Neural progenitor cell (in vitro differentiated cells): ENCODE data around the gene THSD1. TPM values are rescaled to one million over a fixed set of nuclear protein-coding genes. Genes with fewer than 3 reads are reported as not detected.
"Not testable (repeated sequence)": the region's sequence is repeated elsewhere in the genome, so short reads cannot be mapped to it uniquely, and the experiment has no call there.

Experiments used
- DNase-seq: peaks from one replicate; pipeline ENCODE4 v3.0.0-alpha.2; 2016; ENCODE audit warnings: low spot score
- H2AFZ ChIP-seq: fragments of 200-600 bp; sonication (generic); replicated peaks from 2 replicates; pipeline ENCODE4 v1.6.1; 2016; ENCODE audit warnings: antibody characterized with exemption
- H3F3A ChIP-seq: fragments of 200-600 bp; sonication (generic); 2 replicates; pipeline ENCODE4 v1.6.1; 2016; ENCODE audit warnings: antibody characterized with exemption, low read depth
- H3K27ac ChIP-seq: fragments of 200-600 bp; sonication (generic); 2 replicates; pipeline ENCODE4 v1.5.1; 2016; ENCODE audit warnings: mild to moderate bottlenecking
- H3K27me3 ChIP-seq: fragments of 200-600 bp; sonication (generic); 2 replicates; pipeline ENCODE4 v1.6.1; 2016; ENCODE audit warnings: mild to moderate bottlenecking, moderate library complexity
- H3K36me3 ChIP-seq: fragments of 200-600 bp; sonication (generic); 2 replicates; pipeline ENCODE4 v1.5.1; 2016
- H3K4me1 ChIP-seq: fragments of 200-600 bp; sonication (generic); 2 replicates; pipeline ENCODE4 v1.6.1; 2016; ENCODE audit warnings: mixed run types
- H3K4me2 ChIP-seq: fragments of 200-600 bp; sonication (generic); 2 replicates; pipeline ENCODE4 v1.6.1; 2016
- H3K4me3 ChIP-seq: fragments of 200-600 bp; sonication (generic); 2 replicates; pipeline ENCODE4 v1.5.1; 2016
- H3K79me2 ChIP-seq: fragments of 200-600 bp; sonication (generic); 2 replicates; pipeline ENCODE4 v1.6.1; 2016; ENCODE audit warnings: low read depth
- H3K9ac ChIP-seq: fragments of 200-600 bp; sonication (generic); 2 replicates; pipeline ENCODE4 v1.6.1; 2016
- H3K9me3 ChIP-seq: fragments of 200-600 bp; sonication (generic); 2 replicates; pipeline ENCODE4 v1.5.1; 2016; ENCODE audit warnings: low read depth
- H4K20me1 ChIP-seq: fragments of 200-600 bp; sonication (generic); 2 replicates; pipeline ENCODE4 v1.6.1; 2016; ENCODE audit warnings: low read depth
- H3K27ac Mint-ChIP-seq: 3 replicates; pipeline ENCODE4 v1.8.0; 2021; ENCODE audit warnings: mixed read lengths
- H3K27me3 Mint-ChIP-seq: 2 replicates; pipeline ENCODE4 v1.8.0; 2022; ENCODE audit warnings: low read depth, mild to moderate bottlenecking, inconsistent platforms, moderate library complexity, mixed read lengths; ENCODE audit not compliant: insufficient read depth
- H3K36me3 Mint-ChIP-seq: 3 replicates; pipeline ENCODE4 v1.8.0; 2021; ENCODE audit warnings: mixed read lengths
- H3K4me1 Mint-ChIP-seq: 3 replicates; pipeline ENCODE4 v1.8.0; 2021; ENCODE audit warnings: mixed read lengths
- H3K4me3 Mint-ChIP-seq: 3 replicates; pipeline ENCODE4 v1.8.0; 2021; ENCODE audit warnings: mild to moderate bottlenecking, moderate library complexity, mixed read lengths
- H3K9me3 Mint-ChIP-seq: 3 replicates; pipeline ENCODE4 v1.8.0; 2020; ENCODE audit warnings: mixed read lengths
- EZH2 ChIP-seq: fragments of 200-600 bp; sonication (generic); IDR thresholded peaks from 2 replicates; pipeline ENCODE4 v1.6.1; 2017; ENCODE audit warnings: antibody characterized with exemption, mild to moderate bottlenecking, moderate library complexity
- EZH2phosphoT487 ChIP-seq: fragments of 200-600 bp; sonication (generic); IDR thresholded peaks from 2 replicates; pipeline ENCODE4 v1.6.1; 2017; ENCODE audit warnings: antibody characterized with exemption
- total RNA-seq: library from RNA; depleted of rRNA; stranded (reverse); fragments of >200 nt; gene quantifications from 2 replicates; pipeline ENCODE4 v1.2.3, GENCODE V29; 2015; ENCODE audit warnings: low replicate concordance
- TF ChIP-seq, protein P1 (sequence below): fragments of 200-600 bp; sonication (generic); IDR thresholded peaks from 2 replicates; pipeline ENCODE4 v1.5.1; 2017; ENCODE audit warnings: antibody characterized with exemption, mild to moderate bottlenecking

THSD1 gene
- total RNA-seq, 1 donor from 2014 or later = 0.45 TPM

DNA sequence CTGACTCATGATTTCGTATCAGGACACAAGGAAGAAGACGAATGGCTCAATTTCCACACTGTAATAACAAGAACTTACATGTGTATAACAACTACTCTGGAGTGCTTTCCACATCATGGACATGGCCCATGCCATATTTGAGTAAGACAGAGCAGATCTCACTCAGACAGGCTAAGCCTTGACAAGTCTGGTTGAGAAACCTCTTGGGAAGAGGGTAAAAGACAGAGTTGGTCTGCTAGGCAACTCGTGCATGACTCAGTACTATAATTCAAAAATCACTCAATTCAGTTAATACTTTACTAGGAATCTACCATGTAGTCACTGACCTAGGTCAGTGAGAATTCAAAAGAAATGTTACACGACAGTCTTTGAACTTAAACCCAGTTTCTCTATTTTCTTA, 5.7 kb upstream of the THSD1 start:
- Histone ChIP-seq H3K9me3 (no peaks in the 10 kb centered on the region), H3K4me2 (no peak overlapping the region), H3K36me3 (peaks cover 3% of the 10 kb centered on the region), H2AFZ (no peak overlapping the region), H3K27ac (no peak overlapping the region), H3K4me3 (no peak overlapping the region), H3K4me1 (no peaks in the 10 kb centered on the region), H3K9ac (no peak overlapping the region), H3K79me2 (no peaks in the 10 kb centered on the region), H3F3A (no peaks in the 10 kb centered on the region), H3K27me3 (peaks cover 8% of the 10 kb centered on the region), H4K20me1 (no peaks in the 10 kb centered on the region)
- Mint-ChIP-seq H3K4me3 (no peak overlapping the region), H3K4me1 (no peaks in the 10 kb centered on the region), H3K27ac (no peak overlapping the region), H3K27me3 (no peaks in the 10 kb centered on the region), H3K36me3 (peaks cover 24% of the 10 kb centered on the region), H3K9me3 (no peaks in the 10 kb centered on the region)
- no peak for TF ChIP-seq EZH2phosphoT487
- TF ChIP-seq, protein P1, sequence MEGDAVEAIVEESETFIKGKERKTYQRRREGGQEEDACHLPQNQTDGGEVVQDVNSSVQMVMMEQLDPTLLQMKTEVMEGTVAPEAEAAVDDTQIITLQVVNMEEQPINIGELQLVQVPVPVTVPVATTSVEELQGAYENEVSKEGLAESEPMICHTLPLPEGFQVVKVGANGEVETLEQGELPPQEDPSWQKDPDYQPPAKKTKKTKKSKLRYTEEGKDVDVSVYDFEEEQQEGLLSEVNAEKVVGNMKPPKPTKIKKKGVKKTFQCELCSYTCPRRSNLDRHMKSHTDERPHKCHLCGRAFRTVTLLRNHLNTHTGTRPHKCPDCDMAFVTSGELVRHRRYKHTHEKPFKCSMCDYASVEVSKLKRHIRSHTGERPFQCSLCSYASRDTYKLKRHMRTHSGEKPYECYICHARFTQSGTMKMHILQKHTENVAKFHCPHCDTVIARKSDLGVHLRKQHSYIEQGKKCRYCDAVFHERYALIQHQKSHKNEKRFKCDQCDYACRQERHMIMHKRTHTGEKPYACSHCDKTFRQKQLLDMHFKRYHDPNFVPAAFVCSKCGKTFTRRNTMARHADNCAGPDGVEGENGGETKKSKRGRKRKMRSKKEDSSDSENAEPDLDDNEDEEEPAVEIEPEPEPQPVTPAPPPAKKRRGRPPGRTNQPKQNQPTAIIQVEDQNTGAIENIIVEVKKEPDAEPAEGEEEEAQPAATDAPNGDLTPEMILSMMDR = no peak
- no peak for TF ChIP-seq EZH2
- DNase-seq = no peak

DNA sequence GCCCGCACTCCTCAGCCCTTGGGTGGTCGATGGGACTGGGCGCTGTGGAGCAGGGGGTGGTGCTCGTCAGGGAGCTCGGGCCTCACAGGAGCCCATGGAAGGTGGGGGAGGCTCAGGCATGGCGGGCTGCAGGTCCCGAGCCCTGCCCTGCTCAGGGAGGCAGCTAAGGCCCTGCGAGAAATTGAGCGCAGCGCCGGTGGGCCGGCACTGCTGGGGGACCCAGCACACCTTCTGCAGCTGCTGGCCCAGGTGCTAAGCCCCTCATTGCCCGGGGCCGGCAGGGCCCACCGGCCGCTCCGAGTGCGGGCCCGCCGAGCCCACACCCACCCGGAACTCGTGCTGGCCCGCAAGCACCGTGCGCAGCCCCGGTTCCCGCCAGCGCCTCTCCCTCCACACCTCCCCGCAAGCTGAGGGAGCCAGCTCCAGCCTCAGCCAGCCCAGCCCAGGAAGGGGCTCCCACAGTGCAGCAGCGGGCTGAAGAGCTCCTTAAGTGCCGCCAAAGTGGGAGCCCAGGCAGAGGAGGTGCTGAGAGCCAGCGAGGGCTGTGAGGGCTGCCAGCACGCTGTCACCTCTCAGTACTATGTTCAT, 2.2 kb upstream of the THSD1 start:
- H3K4me3 ChIP-seq, H3K9me3 Mint-ChIP-seq, H3K4me1 Mint-ChIP-seq, H3K27ac Mint-ChIP-seq, H3K79me2 ChIP-seq, H3K9me3 ChIP-seq, H3K36me3 ChIP-seq, H3K27ac ChIP-seq, H3K4me3 Mint-ChIP-seq, H3K4me2 ChIP-seq, H4K20me1 ChIP-seq, H2AFZ ChIP-seq, H3K9ac ChIP-seq, H3K4me1 ChIP-seq, H3F3A ChIP-seq, DNase-seq: not testable (repeated sequence)
- Mint-ChIP-seq H3K27me3 (peaks cover 17% of the 10 kb centered on the region), H3K36me3 (peaks cover 15% of the 10 kb centered on the region)
- H3K27me3 ChIP-seq = peaks cover 41% of the 10 kb centered on the region

- H3K9ac ChIP-seq, H3K4me3 ChIP-seq, H3K9me3 ChIP-seq, H3K9me3 Mint-ChIP-seq, H3K4me1 Mint-ChIP-seq, H3K36me3 ChIP-seq, H3K27ac Mint-ChIP-seq, H4K20me1 ChIP-seq, H3K4me1 ChIP-seq, H2AFZ ChIP-seq, H3K79me2 ChIP-seq, H3K27ac ChIP-seq, H3F3A ChIP-seq, H3K4me2 ChIP-seq, DNase-seq: not testable (repeated sequence)
- H3K27me3 ChIP-seq = peaks cover 49% of the 10 kb centered on the region
- Mint-ChIP-seq H3K4me3 (peak overlapping the region; percentile 64), H3K27me3 (peaks cover 17% of the 10 kb centered on the region), H3K36me3 (peaks cover 15% of the 10 kb centered on the region)
These were observed 1.5 kb upstream of the THSD1 start for GRCh38 chr13:52407436-52407835.

- Mint-ChIP-seq H3K27me3 (peaks cover 17% of the 10 kb centered on the region), H3K36me3 (peaks cover 15% of the 10 kb centered on the region), H3K9me3 (no peaks in the 10 kb centered on the region), H3K4me3 (peak overlapping the region; percentile 74), H3K4me1 (no peaks in the 10 kb centered on the region), H3K27ac (no peak overlapping the region)
- peaks cover 50% of the 10 kb centered on the region for H3K27me3 ChIP-seq
- H3K36me3 ChIP-seq = no peaks in the 10 kb centered on the region
- H3K4me1 ChIP-seq = peaks cover 3% of the 10 kb centered on the region
- peak overlapping the region; percentile 79 for H3K4me2 ChIP-seq
- H3F3A ChIP-seq = peaks cover 4% of the 10 kb centered on the region
- no peaks in the 10 kb centered on the region for H3K79me2 ChIP-seq
- H3K9ac ChIP-seq = no peak overlapping the region
- H2AFZ ChIP-seq = no peak overlapping the region
- DNase-seq = no peak
- H3K9me3 ChIP-seq = no peaks in the 10 kb centered on the region
- H4K20me1 ChIP-seq = no peaks in the 10 kb centered on the region
- H3K4me3 ChIP-seq = peak overlapping the region; percentile 54
- TF ChIP-seq EZH2 = no peak
- no peak for TF ChIP-seq EZH2phosphoT487
- TF ChIP-seq, protein P1 = no peak
- H3K27ac ChIP-seq = no peak overlapping the region
These were observed 657 bp upstream of the THSD1 start for GRCh38 chr13:52406629-52407028.
